Vagina (tissue), 2 donors: ENCODE data around the gene CAPN2.

Experiments
- POLR2A ChIP-seq, 2 donors: fragments of 450-650 bp; IDR thresholded peaks; one replicate each; pipeline ENCODE4 v1.6.1; 2017; ENCODE audit warnings: antibody characterized with exemption in 2 of 2, mild to moderate bottlenecking in 2 of 2, moderate library complexity in 2 of 2
- POLR2AphosphoS5 ChIP-seq, 2 donors: sonication (generic); formaldehyde crosslinking; IDR thresholded peaks; one replicate each; pipeline ENCODE4 v1.9.0; 2017; ENCODE audit warnings: antibody characterized with exemption in 2 of 2, mild to moderate bottlenecking in 2 of 2, low read depth in 1 of 2; ENCODE audit not compliant: insufficient read depth in 1 of 2
- TF ChIP-seq, protein P1 (sequence below), 3 experiments: fragments of 450-650 bp in 2 of 3; fragments of 200-600 bp in 1 of 3; sonication (generic) in 1 of 3; IDR thresholded peaks; one replicate each; pipeline ENCODE4 v1.5.1; 2017 to 2019; ENCODE audit warnings: antibody characterized with exemption in 3 of 3, mild to moderate bottlenecking in 2 of 3, moderate library complexity in 2 of 3

DNA sequence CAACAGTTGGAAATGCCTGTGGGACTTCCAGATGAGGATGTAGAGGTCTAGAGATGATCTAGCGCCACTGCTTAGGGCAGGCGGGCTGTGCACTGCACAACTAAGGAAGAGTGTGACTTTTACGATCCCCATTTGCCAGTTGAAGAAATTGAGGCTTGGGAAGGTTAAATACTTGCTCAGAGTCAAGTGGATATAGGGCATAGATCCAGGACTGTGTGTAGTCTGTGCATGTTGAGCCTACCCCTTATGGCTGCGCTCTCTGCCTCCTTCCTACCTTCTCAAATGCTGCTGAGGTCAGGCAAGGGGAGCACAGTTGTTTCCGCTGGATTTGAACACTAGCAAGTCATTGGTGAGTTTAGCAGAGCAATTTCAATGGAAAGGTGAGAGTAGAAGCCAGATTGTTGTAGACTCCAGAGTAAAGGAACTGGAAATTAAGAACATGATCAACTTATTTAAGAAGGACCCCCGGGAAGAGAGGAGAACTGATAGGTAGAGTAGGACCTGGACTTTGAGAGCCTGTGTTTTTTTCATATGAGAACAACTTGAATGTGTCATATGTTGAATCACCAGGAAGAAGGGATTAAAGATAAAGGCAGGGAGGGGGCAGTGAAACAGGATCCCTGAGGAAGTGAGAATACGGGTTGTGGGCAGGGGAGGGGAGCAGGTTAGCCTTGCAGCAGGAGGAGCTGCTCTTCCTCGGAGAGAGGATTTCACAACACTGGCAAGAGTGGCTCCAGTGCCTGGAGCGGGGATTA, 2.7 kb downstream of the CAPN2 start:
- TF ChIP-seq, protein P1, sequence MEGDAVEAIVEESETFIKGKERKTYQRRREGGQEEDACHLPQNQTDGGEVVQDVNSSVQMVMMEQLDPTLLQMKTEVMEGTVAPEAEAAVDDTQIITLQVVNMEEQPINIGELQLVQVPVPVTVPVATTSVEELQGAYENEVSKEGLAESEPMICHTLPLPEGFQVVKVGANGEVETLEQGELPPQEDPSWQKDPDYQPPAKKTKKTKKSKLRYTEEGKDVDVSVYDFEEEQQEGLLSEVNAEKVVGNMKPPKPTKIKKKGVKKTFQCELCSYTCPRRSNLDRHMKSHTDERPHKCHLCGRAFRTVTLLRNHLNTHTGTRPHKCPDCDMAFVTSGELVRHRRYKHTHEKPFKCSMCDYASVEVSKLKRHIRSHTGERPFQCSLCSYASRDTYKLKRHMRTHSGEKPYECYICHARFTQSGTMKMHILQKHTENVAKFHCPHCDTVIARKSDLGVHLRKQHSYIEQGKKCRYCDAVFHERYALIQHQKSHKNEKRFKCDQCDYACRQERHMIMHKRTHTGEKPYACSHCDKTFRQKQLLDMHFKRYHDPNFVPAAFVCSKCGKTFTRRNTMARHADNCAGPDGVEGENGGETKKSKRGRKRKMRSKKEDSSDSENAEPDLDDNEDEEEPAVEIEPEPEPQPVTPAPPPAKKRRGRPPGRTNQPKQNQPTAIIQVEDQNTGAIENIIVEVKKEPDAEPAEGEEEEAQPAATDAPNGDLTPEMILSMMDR (IDR thresholded peaks at IDR 0.05), result no peak
- TF ChIP-seq POLR2AphosphoS5 (IDR thresholded peaks at IDR 0.05; ENCODE audit: insufficient read depth in 1 of 2, low read depth in 1 of 2) (peak in 1 of 2 donors; percentile 29), POLR2A (IDR thresholded peaks at IDR 0.05) (no peak)
